NT2/D1 (cell line): ENCODE measurements around the gene CACNA1C.

Experiments
- SUZ12 ChIP-seq: IDR thresholded peaks from 2 replicates; pipeline ENCODE4 v1.6.1; 2011; ENCODE audit not compliant: insufficient read length, insufficient read depth; ENCODE audit errors: extremely low read depth
- YY1 ChIP-seq: IDR thresholded peaks from 2 replicates; pipeline ENCODE4 v1.6.1; 2011; ENCODE audit not compliant: insufficient read length, insufficient read depth
- ZNF274 ChIP-seq: IDR thresholded peaks from 2 replicates; pipeline ENCODE4 v1.6.1; 2011; ENCODE audit warnings: mild to moderate bottlenecking, low read depth, low read length

- TF ChIP-seq ZNF274 (no peak), YY1 (no peak), SUZ12 (no peak)
Observed at GRCh38 chr12:2287151-2287550, 234.4 kb downstream of the CACNA1C start.
